Suprapubic skin (tissue), 4 donors: Measurements from ENCODE around the gene RBMS1.

Experiments used
- CTCF ChIP-seq, 2 donors: fragments of 200-600 bp in 1 of 2; fragments of 450-650 bp in 1 of 2; sonication (generic) in 1 of 2; IDR thresholded peaks; one replicate each; pipeline ENCODE4 v1.5.1; 2016 to 2019; ENCODE audit warnings: antibody characterized with exemption in 2 of 2, mild to moderate bottlenecking in 1 of 2, moderate library complexity in 1 of 2
- EP300 ChIP-seq: sonication (generic); formaldehyde crosslinking; IDR thresholded peaks from one replicate; pipeline ENCODE4 v1.6.1; 2017; ENCODE audit warnings: antibody characterized with exemption
- POLR2A ChIP-seq, 2 donors: fragments of 450-650 bp; IDR thresholded peaks; one replicate each; pipeline ENCODE4 v1.6.1; 2017; ENCODE audit warnings: antibody characterized with exemption in 2 of 2, mild to moderate bottlenecking in 2 of 2, moderate library complexity in 2 of 2
- POLR2AphosphoS5 ChIP-seq, 3 donors: sonication (generic); formaldehyde crosslinking; IDR thresholded peaks; one replicate each; pipeline ENCODE4 v1.6.1; 2017; ENCODE audit warnings: antibody characterized with exemption in 3 of 3

- TF ChIP-seq CTCF (IDR thresholded peaks at IDR 0.05): no peak
- TF ChIP-seq POLR2AphosphoS5 (IDR thresholded peaks at IDR 0.05): no peak
- no peak for TF ChIP-seq POLR2A (IDR thresholded peaks at IDR 0.05)
- TF ChIP-seq EP300: no peak
Observed at GRCh38 chr2:160492401-160493226, 993 bp downstream of the RBMS1 start.
